Stimulated activated CD4-positive, alpha-beta T cell treated with anti-CD3 and anti-CD28 coated beads, Interleukin-4, amount 100 ng/mL, for 1 hour (primary cell): ENCODE results near the gene JAKMIP1.
"Not testable (repeated sequence)": the region's sequence is repeated elsewhere in the genome, so short reads cannot be mapped to it uniquely, and the experiment has no call there.

ENCODE experiments used
- DNase-seq: peaks from one replicate; pipeline ENCODE4 v3.0.0-alpha.2; 2020

JAKMIP1 gene

GRCh38 chr4:6002492-6002833 lies 197.9 kb downstream of the JAKMIP1 start:
- DNase-seq = no peak

GRCh38 chr4:6001680-6002491 lies 198.5 kb downstream of the JAKMIP1 start:
- no peak for DNase-seq

GRCh38 chr4:5999830-6000365 lies 200.5 kb downstream of the JAKMIP1 start:
- DNase-seq = no peak

DNA sequence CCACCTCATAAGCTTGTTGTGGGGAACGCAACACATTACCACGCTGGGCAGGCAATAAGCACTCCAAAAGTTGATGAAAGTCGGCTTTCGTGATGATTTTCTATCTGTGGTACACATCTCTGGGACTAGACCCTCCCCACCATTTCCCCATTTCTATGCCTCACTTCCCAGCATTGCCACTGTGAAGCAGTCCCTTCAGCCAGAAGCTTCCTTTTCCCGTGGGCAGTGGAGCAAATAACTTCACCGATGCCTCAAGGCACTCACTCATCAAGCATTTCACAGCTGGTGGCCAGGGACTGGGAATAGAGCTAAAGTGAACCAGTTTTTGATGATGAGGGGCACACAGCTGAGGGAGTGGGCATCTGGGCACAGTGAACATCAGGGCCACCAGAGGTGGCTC lies 201.0 kb downstream of the JAKMIP1 start:
- no peak for DNase-seq

- peak; percentile 22 for DNase-seq
These were observed 201.9 kb downstream of the JAKMIP1 start for GRCh38 chr4:5998333-5998936.

DNA sequence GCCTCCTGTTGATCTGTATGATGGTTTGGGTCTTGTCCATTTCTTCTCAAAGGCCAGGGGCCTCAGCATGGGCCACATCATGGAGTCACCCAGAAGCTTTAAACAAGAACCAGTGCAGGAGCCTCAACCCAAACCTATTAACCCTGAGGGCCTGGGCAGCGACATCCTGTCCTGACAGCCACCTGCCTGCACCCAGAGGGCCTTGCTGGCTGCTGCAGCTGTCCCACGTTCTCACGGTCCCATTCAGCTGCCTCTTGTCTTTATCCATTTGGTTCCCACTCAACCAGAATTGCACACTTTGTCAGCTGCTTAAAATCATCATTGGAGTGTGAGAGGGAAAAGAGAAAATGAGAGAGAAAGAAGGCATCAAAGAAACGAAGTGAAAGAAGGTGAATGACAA lies 203.7 kb downstream of the JAKMIP1 start:
- no peak for DNase-seq

DNA sequence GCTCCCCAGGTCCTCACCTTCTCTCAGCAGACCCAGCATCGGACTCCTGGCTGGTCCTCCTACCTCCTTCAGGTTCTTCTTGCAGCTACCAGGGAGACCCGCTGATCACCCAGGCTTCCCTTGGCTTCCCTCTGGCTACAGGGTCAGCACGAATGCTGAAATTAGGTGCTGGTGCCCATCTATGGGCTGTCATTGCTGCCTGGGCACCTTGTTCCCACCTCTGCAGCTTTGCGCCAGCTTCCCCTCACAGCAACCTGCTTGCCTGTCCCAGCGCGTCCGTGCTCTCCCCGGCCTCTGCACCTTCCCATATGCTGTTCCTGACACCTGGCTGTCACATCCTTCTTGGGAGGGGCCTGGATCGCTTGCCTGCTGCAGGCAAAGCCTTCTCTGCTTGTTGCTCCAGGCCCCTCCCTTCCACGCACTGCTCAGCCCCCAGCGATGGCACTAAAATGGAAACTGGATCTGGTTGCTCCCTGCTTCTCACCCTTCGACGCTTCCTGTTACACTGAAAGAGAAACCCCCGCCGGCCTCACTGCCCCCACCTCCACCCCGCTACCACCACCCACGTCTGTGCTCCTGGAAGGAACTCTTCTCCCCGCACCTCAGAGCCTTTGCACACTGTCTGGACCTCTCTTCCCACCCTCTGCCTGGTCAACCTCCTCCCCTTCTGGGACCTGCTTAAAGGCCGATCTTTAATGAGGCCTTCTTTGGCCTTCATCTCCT lies 204.3 kb downstream of the JAKMIP1 start:
- DNase-seq = no peak

DNA sequence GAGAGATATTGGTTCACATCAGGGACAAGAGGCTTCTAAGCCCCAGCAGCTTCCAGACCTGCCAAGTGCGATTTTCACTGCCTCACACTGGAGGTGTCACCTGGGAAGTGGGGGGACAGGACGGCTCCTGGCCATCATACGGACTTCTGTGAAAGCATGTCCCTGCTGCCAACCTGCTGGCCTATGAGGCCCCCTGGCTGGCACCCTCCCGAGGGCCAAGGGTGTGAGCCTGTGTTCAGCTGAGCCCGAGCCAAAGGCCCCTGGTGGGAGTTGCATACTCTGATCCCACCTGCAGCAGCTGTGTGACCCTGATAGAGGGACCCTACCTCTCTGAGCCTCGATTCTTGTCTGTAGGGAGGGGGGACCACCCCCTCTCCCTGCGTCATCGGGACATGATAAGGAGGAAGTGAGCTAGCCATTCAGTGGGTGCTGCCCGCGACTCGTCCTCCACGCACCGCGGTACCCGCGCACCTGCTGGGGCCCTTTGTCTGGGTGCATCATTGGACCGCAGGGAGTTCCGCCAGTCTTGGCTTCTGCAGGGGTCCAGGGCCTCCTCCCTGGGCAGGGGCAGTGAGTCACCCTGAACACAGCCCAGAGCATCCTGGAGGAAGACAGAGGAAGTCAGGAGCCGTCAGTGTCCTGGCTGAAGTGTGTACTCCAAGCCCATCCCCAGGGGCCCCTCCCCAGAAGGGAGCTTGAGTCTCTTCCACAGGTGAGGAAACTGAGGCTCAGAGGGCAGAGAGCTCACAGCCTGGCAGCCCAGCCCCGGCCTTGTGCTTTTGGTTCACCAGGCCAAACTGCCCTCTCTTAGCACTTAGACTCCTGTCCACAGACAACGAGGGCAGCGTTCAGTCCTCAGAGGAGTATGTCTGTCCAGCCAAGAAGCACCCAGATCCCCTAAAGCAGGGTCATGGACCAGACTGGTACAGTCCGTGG lies 206.2 kb downstream of the JAKMIP1 start:
- no peak for DNase-seq

DNA sequence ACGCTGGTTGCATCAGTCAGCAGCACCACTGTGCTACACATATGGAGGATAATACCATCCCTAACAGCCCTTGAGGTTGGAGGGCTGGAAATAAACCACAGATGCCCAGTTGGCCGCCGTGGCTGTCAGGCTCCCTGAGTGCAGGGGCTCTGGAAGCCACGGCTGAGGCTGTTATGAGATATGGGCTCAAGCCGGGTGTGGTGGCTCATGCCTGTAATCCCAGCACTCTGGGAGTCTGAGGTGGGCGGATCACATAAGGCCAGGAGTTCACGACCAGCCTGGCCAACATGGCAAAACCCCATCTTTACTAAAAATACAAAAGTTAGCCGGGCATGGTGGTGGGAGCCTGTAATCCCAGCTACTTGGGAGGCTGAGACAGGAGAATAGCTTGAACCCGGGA lies 207.0 kb downstream of the JAKMIP1 start:
- DNase-seq = not testable (repeated sequence)

DNA sequence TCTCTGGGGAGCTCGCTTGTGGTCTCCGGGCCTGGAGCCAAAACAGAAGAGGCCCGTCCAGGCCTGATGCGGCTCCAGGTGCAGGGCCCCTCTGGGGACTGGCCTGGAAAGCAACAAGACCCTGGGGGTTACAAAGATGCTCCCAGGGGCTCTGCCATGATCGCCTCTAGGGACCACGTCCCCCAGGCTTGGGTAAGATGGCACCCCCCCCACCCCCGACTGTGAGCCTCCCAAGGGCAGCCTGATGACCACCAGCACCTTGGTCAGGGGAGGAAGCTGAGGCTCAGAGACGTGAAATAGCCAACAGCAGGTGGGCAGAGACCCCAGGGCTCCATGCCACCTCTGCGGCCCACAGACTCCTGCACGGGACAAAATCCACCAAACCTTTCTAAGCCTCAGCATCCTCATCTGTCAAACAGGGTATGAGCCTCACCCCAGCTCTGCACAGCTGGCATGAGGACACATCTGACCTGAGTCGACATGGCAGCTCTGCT lies 207.5 kb downstream of the JAKMIP1 start:
- no peak for DNase-seq

- no peak for DNase-seq
These were observed 208.1 kb downstream of the JAKMIP1 start for GRCh38 chr4:5992171-5992827.

DNA sequence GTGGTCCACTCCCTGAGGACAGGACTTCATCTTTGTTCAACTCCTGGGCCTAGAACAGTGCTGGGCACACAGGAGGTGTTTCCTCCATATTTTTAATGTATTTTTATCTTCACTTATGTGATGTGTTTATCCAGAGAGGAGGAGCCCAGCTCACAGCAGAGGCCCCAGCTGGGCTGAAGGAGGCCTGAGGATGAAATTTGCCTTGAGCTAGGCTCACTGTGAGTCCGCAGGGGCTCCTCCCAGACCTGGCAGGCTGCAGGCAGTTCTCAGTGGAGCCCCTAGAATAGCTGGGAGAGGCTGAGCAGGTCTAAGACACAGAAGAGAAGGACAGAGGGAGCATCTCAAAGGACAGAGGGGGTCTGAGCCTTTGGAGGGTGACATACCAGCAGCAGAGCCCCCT lies 208.9 kb downstream of the JAKMIP1 start:
- DNase-seq = no peak

- no peak for DNase-seq
These were observed 209.7 kb downstream of the JAKMIP1 start for GRCh38 chr4:5990446-5991160.

GRCh38 chr4:5989236-5990225 lies 210.8 kb downstream of the JAKMIP1 start:
- no peak for DNase-seq

DNA sequence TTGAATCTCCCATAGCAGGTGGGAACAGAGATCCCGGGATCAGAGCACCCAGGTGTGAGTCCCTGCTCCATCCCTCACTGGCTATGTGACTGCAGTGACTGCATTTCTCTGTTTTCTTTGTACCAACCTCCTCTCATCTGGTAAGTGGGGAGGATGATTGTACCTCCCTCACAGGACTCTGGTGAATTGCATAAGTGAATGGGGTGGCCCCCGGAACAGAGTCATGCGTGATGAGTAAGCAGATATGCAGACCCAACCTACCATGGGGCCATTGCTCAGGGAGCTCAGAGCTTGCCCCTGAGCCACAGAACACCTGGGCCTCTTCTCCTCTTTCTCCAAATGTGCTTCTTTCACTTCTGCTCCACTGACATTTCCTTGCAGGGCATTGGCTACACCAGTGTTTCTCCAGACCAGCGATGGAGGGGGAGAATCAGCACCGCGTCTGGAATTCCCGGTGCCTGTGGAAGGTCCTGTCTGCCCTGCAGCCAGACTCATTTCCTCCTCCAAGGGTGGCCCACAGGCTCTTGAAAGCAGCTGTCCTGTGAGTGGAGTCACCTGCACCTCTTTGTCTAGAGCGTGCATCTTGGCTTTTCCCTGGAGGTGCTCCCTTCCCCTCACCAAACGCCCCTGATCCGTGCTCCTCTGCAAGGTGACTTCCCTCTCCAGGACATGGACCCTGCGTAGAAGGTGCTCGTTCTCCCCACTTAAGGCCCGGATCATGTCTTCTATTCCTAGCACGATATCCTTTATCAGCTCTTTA lies 212.1 kb downstream of the JAKMIP1 start:
- no peak for DNase-seq

- DNase-seq = no peak
These were observed 215.5 kb downstream of the JAKMIP1 start for GRCh38 chr4:5984843-5985242.

DNA sequence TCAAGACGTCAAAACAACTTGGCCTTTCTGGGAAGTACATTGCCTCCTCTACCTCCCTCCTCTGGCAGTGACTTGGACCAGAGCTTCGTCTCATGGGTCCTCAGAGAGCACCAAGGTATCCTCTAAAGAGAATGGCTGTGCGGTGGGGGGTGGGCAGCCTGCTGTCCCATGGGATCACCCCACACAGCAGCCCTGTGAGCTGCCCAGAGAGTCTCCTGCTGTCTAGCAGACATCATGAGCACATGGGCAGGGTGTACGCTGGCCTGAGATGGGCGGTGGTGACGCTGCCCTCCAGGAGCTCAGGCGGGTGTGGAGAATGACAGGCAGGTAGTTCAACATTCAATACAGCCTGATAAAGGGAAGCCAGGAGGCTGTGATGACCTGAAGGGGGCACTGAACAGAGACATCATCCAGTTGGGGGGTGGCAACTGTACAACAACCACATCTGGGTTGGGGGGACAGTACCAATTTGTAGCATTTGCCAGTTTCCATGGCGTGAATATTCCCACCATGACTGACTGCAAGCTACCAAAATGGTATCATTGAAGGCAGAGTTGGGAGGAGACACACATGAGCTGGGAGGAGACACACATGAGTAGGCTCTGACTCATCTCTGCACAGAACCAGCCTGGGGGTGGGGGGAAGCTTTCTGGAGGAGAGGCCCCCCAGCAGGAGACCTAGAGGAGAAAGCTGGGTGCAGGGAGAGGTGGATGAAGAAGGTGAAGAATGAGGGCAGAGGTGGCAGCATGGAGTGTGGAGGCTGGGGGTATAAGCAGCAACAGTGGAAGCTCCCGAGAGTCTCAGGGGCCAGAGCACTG lies 218.0 kb downstream of the JAKMIP1 start:
- no peak for DNase-seq
